Psoas muscle (tissue), 8 donors: ENCODE results near the gene FAM3D. TPM values are rescaled to one million over a fixed set of nuclear protein-coding genes. Genes with fewer than 3 reads are reported as not detected.
A peak's percentile ranks its signal among the peaks of the same experiment; 100 is the strongest.

Source experiments
- ATAC-seq, 4 donors: fragments of 200-7000 bp; cut with Tn5 transposase; one replicate each; pipeline ENCODE4 v1.9.1; 2020; ENCODE audit warnings: moderate library complexity in 3 of 4, mild to moderate bottlenecking in 2 of 4
- DNase-seq, 2 donors: peaks; one replicate each; pipeline ENCODE4 v3.0.0-alpha.2; 2020
- H3K27ac ChIP-seq: fragments of 200-600 bp; one replicate; pipeline ENCODE4 v1.8.0; 2022
- H3K27me3 ChIP-seq, 3 donors: fragments of 200-600 bp in 1 of 3; one replicate each; pipeline versions ENCODE4 v1.6.1 to v1.8.0; 2013 to 2022; ENCODE audit warnings: low read length in 2 of 3, mild to moderate bottlenecking in 2 of 3, moderate library complexity in 1 of 3; ENCODE audit not compliant: insufficient read depth in 3 of 3
- H3K36me3 ChIP-seq, 2 donors: fragments of 200-600 bp in 1 of 2; one replicate each; pipeline versions ENCODE4 v1.6.1 to v1.8.0; 2013 to 2022; ENCODE audit warnings: low read depth in 1 of 2, mild to moderate bottlenecking in 1 of 2, moderate library complexity in 1 of 2; ENCODE audit not compliant: insufficient read depth in 1 of 2
- H3K4me1 ChIP-seq: fragments of 200-600 bp; one replicate; pipeline ENCODE4 v1.8.0; 2022
- H3K4me3 ChIP-seq: fragments of 200-600 bp; one replicate; pipeline ENCODE4 v1.8.0; 2022; ENCODE audit warnings: mild to moderate bottlenecking
- H3K9me3 ChIP-seq: fragments of 200-600 bp; one replicate; pipeline ENCODE4 v1.8.0; 2022
- CTCF ChIP-seq: fragments of 200-600 bp; IDR thresholded peaks from one replicate; pipeline ENCODE4 v1.8.0; 2022; ENCODE audit warnings: antibody characterized with exemption
- WGBS, 3 donors: extraction: QIAGEN DNeasy Blood & Tissue Kit; methylation state at CpG; one replicate each; pipeline versions ENCODE4 v1.1.6 to v1.1.7; 2013; 5-methylcytosine and 5-hydroxymethylcytosine counted together
- intact Hi-C, 2 donors: fragments of 100-400 bp; cut with DNase I; formaldehyde crosslinking; loops; one replicate each; pipeline versions ENCODE4 v1.11.0 to v1.14.2; 2022
- polyA plus RNA-seq, 3 donors: library from polyadenylated mRNA; stranded (reverse); fragments of 200-250 nt; gene quantifications; one replicate each; pipeline ENCODE4 v1.2.3, GENCODE V29; 2013
- total RNA-seq, 4 donors: library from RNA; stranded (reverse); fragmentation: NEBNext Ultra II Directional in 2 of 4; extraction: Animal tissue kit (Norgen Biotek cat#: 25700) in 2 of 4; gene quantifications; one replicate each; pipeline versions ENCODE4 v1.2.1 to v1.2.4, GENCODE V29; 2021 to 2023
- donor health status: healthy with polysubstance abuse.
- donor health status: DM: no; HTN: no; CAD: no; lungs with moderate emphysema.
- donor health status: Bipolar disorder and iron deficiency.
- donor health status: healthy.
- donor health status: DM: yes; HTN: yes; CAD: no.
- donor health status: DM: no; HTN: no; CAD: no.
- donor health status: DM: no; HTN: no; CAD: no.
- donor health status: DM: yes; HTN: yes; CAD: no.

The FAM3D gene
- total and polyA plus RNA-seq, 7 donors: 0.05 TPM; not detected in 6

- Histone ChIP-seq H3K36me3 (no peaks in the 10 kb centered on the region), H3K4me1 (peaks cover 10% of the 10 kb centered on the region), H3K4me3 (no peak overlapping the region), H3K27ac (no peak overlapping the region), H3K9me3 (no peaks in the 10 kb centered on the region), H3K27me3 (no peaks in the 10 kb centered on the region)
- no peak for TF ChIP-seq CTCF
- intact Hi-C loops: no loop called here
- ATAC-seq (peak in 1 of 4 donors; percentile 16), DNase-seq (no peak)
- WGBS, 3 donors: 50 to 62% (median 60%) methylated on average over 20 to 24 of the region's 24 CpGs
These were observed 39.6 kb downstream of the FAM3D start for GRCh38 chr3:58626841-58627569.

GRCh38 chr3:58625196-58625824 is 41.3 kb downstream of the FAM3D start:
- TF ChIP-seq CTCF: no peak
- no peak overlapping the region for H3K4me3 ChIP-seq
- H3K9me3 ChIP-seq: no peaks in the 10 kb centered on the region
- intact Hi-C loops: no loop called here
- ATAC-seq (no peak), DNase-seq (no peak)
- 93 to 94% (median 93%) methylated on average over 9 of the region's 9 CpGs for WGBS, 3 donors
- no peaks in the 10 kb centered on the region for H3K36me3 ChIP-seq
- no peaks in the 10 kb centered on the region for H3K27me3 ChIP-seq
- H3K27ac ChIP-seq: no peak overlapping the region
- peaks cover 14% of the 10 kb centered on the region for H3K4me1 ChIP-seq

- no peaks in the 10 kb centered on the region for H3K27me3 ChIP-seq
- WGBS, 3 donors: 57 to 72% (median 65%) methylated on average over 3 of the region's 3 CpGs
- H3K9me3 ChIP-seq: no peaks in the 10 kb centered on the region
- no peak for DNase-seq
- no peak for ATAC-seq
- TF ChIP-seq CTCF: no peak
- intact Hi-C loops: no loop called here
- H3K27ac ChIP-seq: no peak overlapping the region
- H3K36me3 ChIP-seq: no peaks in the 10 kb centered on the region
- no peak overlapping the region for H3K4me3 ChIP-seq
- H3K4me1 ChIP-seq: peaks cover 9% of the 10 kb centered on the region
These were observed 42.0 kb downstream of the FAM3D start for GRCh38 chr3:58624550-58624949.

DNA sequence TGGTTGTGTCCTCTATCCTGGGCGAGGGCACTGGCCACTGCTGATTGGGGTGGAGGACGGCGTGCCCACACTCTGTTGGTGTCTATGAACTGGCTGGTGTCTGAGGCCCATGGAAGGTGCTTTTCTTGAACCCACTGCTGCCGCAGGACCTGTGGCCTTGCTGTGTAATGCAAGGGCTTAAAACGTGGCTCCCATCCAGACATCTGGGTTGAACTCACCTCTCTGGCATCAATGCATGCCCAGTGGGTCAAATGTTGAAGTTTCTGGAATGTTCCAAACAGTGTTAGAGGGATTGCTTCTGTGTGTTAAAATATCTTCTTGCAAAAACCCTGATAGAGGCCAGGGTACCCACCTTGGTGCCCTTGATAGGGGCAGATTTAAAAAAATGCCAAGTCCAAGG is 42.6 kb downstream of the FAM3D start:
- ATAC-seq (no peak), DNase-seq (no peak)
- H3K36me3 ChIP-seq: no peaks in the 10 kb centered on the region
- no peak overlapping the region for H3K4me3 ChIP-seq
- TF ChIP-seq CTCF: no peak
- intact Hi-C loops: no loop called here
- no peaks in the 10 kb centered on the region for H3K27me3 ChIP-seq
- H3K27ac ChIP-seq: no peak overlapping the region
- H3K4me1 ChIP-seq: peaks cover 4% of the 10 kb centered on the region
- 82 to 87% (median 82%) methylated on average over 5 of the region's 5 CpGs for WGBS, 3 donors
- no peaks in the 10 kb centered on the region for H3K9me3 ChIP-seq
